H1 (cell line): ENCODE measurements around the gene ZFYVE19.

Experiments
- BRCA1 ChIP-seq: IDR thresholded peaks from 2 replicates; pipeline ENCODE4 v1.6.1; 2012; ENCODE audit warnings: low read depth, low read length, improper control_type of control experiment
- CBX8 ChIP-seq: fragments of 300-800, 300-1000 bp; sonication (generic); IDR thresholded peaks from 2 replicates; pipeline ENCODE4 v1.7.1; 2016; ENCODE audit warnings: low read depth, low read length, borderline replicate concordance
- EZH2 ChIP-seq: fragments of 200-600 bp; sonication (generic); IDR thresholded peaks from 2 replicates; pipeline ENCODE4 v1.7.1; 2012; ENCODE audit warnings: low read depth, mild to moderate bottlenecking, moderate library complexity, low read length, inconsistent platforms; ENCODE audit not compliant: severe bottlenecking
- FOSL1 ChIP-seq: IDR thresholded peaks from 2 replicates; pipeline ENCODE4 v1.6.1; 2011; ENCODE audit warnings: mild to moderate bottlenecking, low read depth, low read length, moderate library complexity; ENCODE audit not compliant: insufficient read depth
- GABPA ChIP-seq: IDR thresholded peaks from 2 replicates; pipeline ENCODE4 v1.6.1; 2011; ENCODE audit warnings: mild to moderate bottlenecking, low read length, moderate library complexity, borderline replicate concordance; ENCODE audit not compliant: insufficient read depth
- HDAC6 ChIP-seq: IDR thresholded peaks from one replicate; pipeline ENCODE4 v1.7.1; 2012; ENCODE audit warnings: low read depth, mild to moderate bottlenecking, inconsistent platforms, low read length, moderate library complexity
- POLR2AphosphoS5 ChIP-seq: IDR thresholded peaks from 2 replicates; pipeline ENCODE4 v1.6.1; 2011; ENCODE audit warnings: low read depth, low read length
- RAD21 ChIP-seq, 2 experiments: IDR thresholded peaks in 1 of 2; conservative IDR thresholded peaks in 1 of 2; 2 replicates each; pipeline ENCODE4 v1.6.1; 2011; ENCODE audit warnings: low read depth in 2 of 2, low read length in 2 of 2, improper control_type of control experiment in 1 of 2, inconsistent platforms in 1 of 2, mild to moderate bottlenecking in 1 of 2, moderate library complexity in 1 of 2
- SIN3A ChIP-seq, 2 experiments: IDR thresholded peaks in 1 of 2; conservative IDR thresholded peaks in 1 of 2; 2 replicates each; pipeline ENCODE4 v1.6.1; 2011 to 2012; ENCODE audit warnings: low read length in 2 of 2, improper control_type of control experiment in 1 of 2, low read depth in 1 of 2, mild to moderate bottlenecking in 1 of 2
- TBP ChIP-seq: IDR thresholded peaks from 2 replicates; pipeline ENCODE4 v1.6.1; 2011; ENCODE audit warnings: low read depth, low read length, improper control_type of control experiment
- TF ChIP-seq, protein P1 (sequence below), 3 experiments: IDR thresholded peaks; 1 replicate in 2 of 3; 2 replicates in 1 of 3; pipeline versions ENCODE4 v1.5.1 to v1.6.1; 2011; ENCODE audit warnings: low read length in 3 of 3, mild to moderate bottlenecking in 3 of 3, inconsistent platforms in 2 of 3, low read depth in 1 of 3, moderate library complexity in 1 of 3; ENCODE audit not compliant: insufficient read depth in 1 of 3; ENCODE audit errors: control extremely low read depth in 1 of 3
- TF ChIP-seq, protein P2 (sequence below): IDR thresholded peaks from 2 replicates; pipeline ENCODE4 v1.6.1; 2012; ENCODE audit warnings: inconsistent platforms
- TF ChIP-seq, protein P3 (sequence below): IDR thresholded peaks from 2 replicates; pipeline ENCODE4 v1.6.1; 2011; ENCODE audit warnings: low read length, improper control_type of control experiment

DNA sequence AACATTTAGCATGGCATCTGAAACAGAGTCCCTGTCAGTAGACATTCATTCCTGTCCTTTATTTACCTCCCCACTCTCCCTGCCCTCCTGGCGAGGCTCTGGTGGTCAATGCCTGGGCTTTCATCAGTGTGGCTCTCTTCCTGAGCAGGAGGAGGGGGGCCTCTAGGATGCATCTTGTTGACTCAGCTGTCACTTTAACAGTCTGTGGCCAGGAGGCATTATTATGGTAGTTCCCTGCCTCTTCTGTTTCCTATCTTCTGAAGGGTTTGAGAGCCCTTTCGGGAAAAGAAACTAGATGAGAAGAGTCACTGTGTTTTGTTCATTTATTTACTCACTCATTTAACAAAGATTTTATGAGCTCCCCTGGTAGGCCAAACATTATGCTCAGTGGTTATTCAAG is 24.0 kb downstream of the ZFYVE19 start:
- TF ChIP-seq TBP, result no peak
- TF ChIP-seq, protein P1, sequence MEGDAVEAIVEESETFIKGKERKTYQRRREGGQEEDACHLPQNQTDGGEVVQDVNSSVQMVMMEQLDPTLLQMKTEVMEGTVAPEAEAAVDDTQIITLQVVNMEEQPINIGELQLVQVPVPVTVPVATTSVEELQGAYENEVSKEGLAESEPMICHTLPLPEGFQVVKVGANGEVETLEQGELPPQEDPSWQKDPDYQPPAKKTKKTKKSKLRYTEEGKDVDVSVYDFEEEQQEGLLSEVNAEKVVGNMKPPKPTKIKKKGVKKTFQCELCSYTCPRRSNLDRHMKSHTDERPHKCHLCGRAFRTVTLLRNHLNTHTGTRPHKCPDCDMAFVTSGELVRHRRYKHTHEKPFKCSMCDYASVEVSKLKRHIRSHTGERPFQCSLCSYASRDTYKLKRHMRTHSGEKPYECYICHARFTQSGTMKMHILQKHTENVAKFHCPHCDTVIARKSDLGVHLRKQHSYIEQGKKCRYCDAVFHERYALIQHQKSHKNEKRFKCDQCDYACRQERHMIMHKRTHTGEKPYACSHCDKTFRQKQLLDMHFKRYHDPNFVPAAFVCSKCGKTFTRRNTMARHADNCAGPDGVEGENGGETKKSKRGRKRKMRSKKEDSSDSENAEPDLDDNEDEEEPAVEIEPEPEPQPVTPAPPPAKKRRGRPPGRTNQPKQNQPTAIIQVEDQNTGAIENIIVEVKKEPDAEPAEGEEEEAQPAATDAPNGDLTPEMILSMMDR (IDR thresholded peaks at IDR 0.05; ENCODE audit: control extremely low read depth in 1 of 3, insufficient read depth in 1 of 3, low read depth in 1 of 3, low read length in 3 of 3), result no peak
- TF ChIP-seq SIN3A (conservative IDR thresholded peaks at IDR 0.05 in 1 of 2, IDR thresholded peaks at IDR 0.05 in 1 of 2; ENCODE audit: low read depth in 1 of 2, low read length in 2 of 2), result no peak
- no peak for TF ChIP-seq EZH2
- TF ChIP-seq HDAC6, result no peak
- no peak for TF ChIP-seq GABPA
- no peak for TF ChIP-seq FOSL1
- no peak for TF ChIP-seq BRCA1
- TF ChIP-seq, protein P2, sequence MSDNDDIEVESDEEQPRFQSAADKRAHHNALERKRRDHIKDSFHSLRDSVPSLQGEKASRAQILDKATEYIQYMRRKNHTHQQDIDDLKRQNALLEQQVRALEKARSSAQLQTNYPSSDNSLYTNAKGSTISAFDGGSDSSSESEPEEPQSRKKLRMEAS, result no peak
- TF ChIP-seq RAD21 (IDR thresholded peaks at IDR 0.05 in 1 of 2, conservative IDR thresholded peaks at IDR 0.05 in 1 of 2; ENCODE audit: low read depth in 2 of 2, low read length in 2 of 2), result no peak
- TF ChIP-seq, protein P3, sequence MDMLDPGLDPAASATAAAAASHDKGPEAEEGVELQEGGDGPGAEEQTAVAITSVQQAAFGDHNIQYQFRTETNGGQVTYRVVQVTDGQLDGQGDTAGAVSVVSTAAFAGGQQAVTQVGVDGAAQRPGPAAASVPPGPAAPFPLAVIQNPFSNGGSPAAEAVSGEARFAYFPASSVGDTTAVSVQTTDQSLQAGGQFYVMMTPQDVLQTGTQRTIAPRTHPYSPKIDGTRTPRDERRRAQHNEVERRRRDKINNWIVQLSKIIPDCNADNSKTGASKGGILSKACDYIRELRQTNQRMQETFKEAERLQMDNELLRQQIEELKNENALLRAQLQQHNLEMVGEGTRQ, result no peak
- no peak for TF ChIP-seq CBX8
- no peak for TF ChIP-seq POLR2AphosphoS5
